Measurements from ENCODE around the gene PRKCH. TPM values are rescaled to one million over a fixed set of nuclear protein-coding genes. Genes with fewer than 3 reads are reported as not detected.
A peak's percentile ranks its signal among the peaks of the same experiment; 100 is the strongest.

The PRKCH gene
- total RNA-seq, 1 donor from 2014 or later = 43.0 TPM

- Histone ChIP-seq H3K4me3 (no peak overlapping the region), H3K4me1 (peaks cover 37% of the 10 kb centered on the region), H3K27ac (peak overlapping the region; percentile 32), H3K36me3 (no peaks in the 10 kb centered on the region), H3K27me3 (no peaks in the 10 kb centered on the region), H3K9me3 (no peaks in the 10 kb centered on the region)
- DNase-seq (ENCODE audit: extremely low spot score in 2 of 2) = no peak
- intact Hi-C loops (cut with DNase I) = no loop called here
- TF ChIP-seq POLR2A (IDR thresholded peaks at IDR 0.05) (no peak), POLR2AphosphoS5 (IDR thresholded peaks at IDR 0.05; ENCODE audit: insufficient read depth in 1 of 2, low read depth in 1 of 2) (no peak), CTCF (IDR thresholded peaks at IDR 0.05) (no peak)
These were observed 17.1 kb downstream of the PRKCH start for GRCh38 chr14:61338457-61338856.

GRCh38 chr14:61341275-61342206 is 20.2 kb downstream of the PRKCH start:
- H3K4me1 ChIP-seq = peaks cover 56% of the 10 kb centered on the region

GRCh38 chr14:61342486-61342885 is 21.1 kb downstream of the PRKCH start:
- Histone ChIP-seq H3K4me1 (peaks cover 61% of the 10 kb centered on the region), H3K9me3 (no peaks in the 10 kb centered on the region), H3K27me3 (no peaks in the 10 kb centered on the region), H3K27ac (peak overlapping the region; percentile 62), H3K4me3 (no peak overlapping the region), H3K36me3 (no peaks in the 10 kb centered on the region)
- intact Hi-C loops (cut with DNase I) = no loop called here
- no peak for DNase-seq (ENCODE audit: extremely low spot score in 2 of 2)
- TF ChIP-seq POLR2AphosphoS5 (IDR thresholded peaks at IDR 0.05; ENCODE audit: insufficient read depth in 1 of 2, low read depth in 1 of 2) (no peak), CTCF (IDR thresholded peaks at IDR 0.05) (no peak), POLR2A (IDR thresholded peaks at IDR 0.05) (no peak)

More at GRCh38 chr14:61341275-61342206, 20.2 kb downstream of the PRKCH start:
- TF ChIP-seq CTCF (IDR thresholded peaks at IDR 0.05) = no peak
- TF ChIP-seq POLR2A (IDR thresholded peaks at IDR 0.05) = no peak
- no peak for TF ChIP-seq POLR2AphosphoS5 (IDR thresholded peaks at IDR 0.05; ENCODE audit: insufficient read depth in 1 of 2, low read depth in 1 of 2)
- H3K9me3 ChIP-seq = no peaks in the 10 kb centered on the region
- no peaks in the 10 kb centered on the region for H3K36me3 ChIP-seq
- no peak overlapping the region for H3K4me3 ChIP-seq
- H3K27me3 ChIP-seq = no peaks in the 10 kb centered on the region
- peak overlapping the region; percentile 50 for H3K27ac ChIP-seq
- intact Hi-C loops (cut with DNase I) = no loop called here
- DNase-seq (ENCODE audit: extremely low spot score in 2 of 2) = no peak

- H3K27me3 ChIP-seq = no peaks in the 10 kb centered on the region
- no peaks in the 10 kb centered on the region for H3K36me3 ChIP-seq
- H3K9me3 ChIP-seq = no peaks in the 10 kb centered on the region
- intact Hi-C loops (cut with DNase I) = no loop called here
- no peak for DNase-seq (ENCODE audit: extremely low spot score in 2 of 2)
- H3K4me1 ChIP-seq = peaks cover 66% of the 10 kb centered on the region
- H3K4me3 ChIP-seq = no peak overlapping the region
- H3K27ac ChIP-seq = peak overlapping the region; percentile 62
- no peak for TF ChIP-seq POLR2A (IDR thresholded peaks at IDR 0.05)
- TF ChIP-seq POLR2AphosphoS5 (IDR thresholded peaks at IDR 0.05; ENCODE audit: insufficient read depth in 1 of 2, low read depth in 1 of 2) = no peak
- no peak for TF ChIP-seq CTCF (IDR thresholded peaks at IDR 0.05)
These were observed 21.6 kb downstream of the PRKCH start for GRCh38 chr14:61342932-61343331.

GRCh38 chr14:61343471-61343870 is 22.1 kb downstream of the PRKCH start:
- no peaks in the 10 kb centered on the region for H3K9me3 ChIP-seq
- H3K4me3 ChIP-seq = no peak overlapping the region
- no peaks in the 10 kb centered on the region for H3K36me3 ChIP-seq
- peak overlapping the region; percentile 62 for H3K27ac ChIP-seq
- intact Hi-C loops (cut with DNase I) = no loop called here
- H3K27me3 ChIP-seq = no peaks in the 10 kb centered on the region
- peak in 1 of 2 donors; percentile 36 for TF ChIP-seq POLR2AphosphoS5 (IDR thresholded peaks at IDR 0.05; ENCODE audit: insufficient read depth in 1 of 2, low read depth in 1 of 2)
- no peak for TF ChIP-seq POLR2A (IDR thresholded peaks at IDR 0.05)
- TF ChIP-seq CTCF (IDR thresholded peaks at IDR 0.05) = no peak
- peaks cover 71% of the 10 kb centered on the region for H3K4me1 ChIP-seq
- DNase-seq (ENCODE audit: extremely low spot score in 2 of 2) = no peak
